Measurements from ENCODE around the gene IDH1.
"Not testable (repeated sequence)": the region's sequence is repeated elsewhere in the genome, so short reads cannot be mapped to it uniquely, and the experiment has no call there.

IDH1 gene

GRCh38 chr2:208221873-208222272 is 33.0 kb downstream of the IDH1 start:
- not testable (repeated sequence) for DNase-seq (ENCODE audit: low read depth)

- DNase-seq (ENCODE audit: low read depth), result no peak
These were observed 44.0 kb downstream of the IDH1 start for GRCh38 chr2:208210688-208211451.

- DNase-seq (ENCODE audit: low read depth), result no peak
These were observed 46.4 kb downstream of the IDH1 start for GRCh38 chr2:208208335-208209085.

- no peak for DNase-seq (ENCODE audit: low read depth)
These were observed 47.1 kb downstream of the IDH1 start for GRCh38 chr2:208207769-208208168.

- no peak for DNase-seq (ENCODE audit: low read depth)
These were observed 50.7 kb downstream of the IDH1 start for GRCh38 chr2:208204166-208204565.

GRCh38 chr2:208195531-208195930 is 59.3 kb downstream of the IDH1 start:
- DNase-seq (ENCODE audit: low read depth), result no peak

- no peak for DNase-seq (ENCODE audit: low read depth)
These were observed 62.1 kb downstream of the IDH1 start for GRCh38 chr2:208192611-208193236.

- no peak for DNase-seq (ENCODE audit: low read depth)
These were observed 64.9 kb downstream of the IDH1 start, which contains the start of gene C2orf80 for GRCh38 chr2:208189810-208190503. Gene C2orf80 (minus strand): TSS chr2:208190030. CDS start chr2:208186986, 3,044 bp downstream.

GRCh38 chr2:208189069-208189809 is 65.6 kb downstream of the IDH1 start:
- DNase-seq (ENCODE audit: low read depth), result no peak

- no peak for DNase-seq (ENCODE audit: low read depth)
These were observed 68.0 kb downstream of the IDH1 start for GRCh38 chr2:208186893-208187292.

- DNase-seq (ENCODE audit: low read depth), result no peak
These were observed 68.4 kb downstream of the IDH1 start for GRCh38 chr2:208186465-208186864.

Data from GM04503 (cell line).